ENCODE data around the gene ELAPOR1. TPM values are rescaled to one million over a fixed set of nuclear protein-coding genes. Genes with fewer than 3 reads are reported as not detected.

The ELAPOR1 gene
- total and polyA plus RNA-seq, 4 donors, result 0.13 to 0.42 (median 0.17) TPM; not detected in 1

DNA sequence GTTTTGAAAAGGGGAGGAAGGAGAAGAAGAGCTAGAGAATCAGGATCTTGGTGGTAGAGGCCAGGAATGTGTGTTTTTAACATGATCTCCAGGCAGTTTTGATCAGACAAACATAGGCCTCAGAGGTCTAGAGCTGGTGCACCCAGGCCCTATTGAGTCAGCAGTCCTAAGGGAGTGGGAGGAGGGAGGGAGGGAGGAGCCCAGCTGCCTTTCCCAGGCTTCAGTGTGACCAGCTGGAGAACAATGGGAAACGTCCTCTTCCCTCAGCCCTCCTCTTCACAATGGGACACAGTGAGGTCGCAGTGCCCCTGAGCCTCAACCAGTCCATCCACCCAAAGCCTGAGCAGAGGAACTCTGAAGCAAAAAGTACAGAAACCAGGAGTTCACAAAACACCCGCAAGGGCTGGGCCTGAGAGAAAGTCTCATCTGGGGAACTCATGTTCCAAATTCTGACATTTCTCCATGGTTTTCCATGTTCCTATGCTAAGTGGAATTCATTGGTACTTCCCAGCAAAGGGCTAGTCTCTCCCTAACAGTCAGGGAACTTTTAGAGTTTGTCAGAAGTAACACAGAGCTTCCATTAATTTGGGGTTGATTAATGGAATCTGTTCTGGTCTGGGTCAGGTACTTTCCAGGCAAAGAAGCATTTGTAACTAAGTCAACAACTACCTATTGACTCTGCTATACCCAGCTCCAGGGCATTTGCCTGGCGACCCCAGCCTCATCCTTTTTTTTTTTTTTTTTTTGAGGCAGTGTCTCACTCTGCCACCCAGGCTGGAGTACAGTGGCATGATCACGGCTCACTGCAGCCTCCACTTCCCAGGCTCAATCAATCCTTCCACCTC lies 37.5 kb downstream of the ELAPOR1 start:
- Histone ChIP-seq H3K9ac (ENCODE audit: low read depth in 1 of 2, low read length in 2 of 2) (no peak overlapping the region), H3K36me3 (ENCODE audit: control insufficient read depth in 4 of 4, insufficient read depth in 3 of 4, low read depth in 1 of 4, low read length in 3 of 4) (no peaks in the 10 kb centered on the region), H3K27ac (ENCODE audit: low read depth in 1 of 2, low read length in 2 of 2) (peak overlapping the region in 1 of 2 donors; percentile 47), H3K9me3 (ENCODE audit: control insufficient read depth in 4 of 4, low read length in 3 of 4) (no peaks in the 10 kb centered on the region), H3K27me3 (ENCODE audit: control insufficient read depth in 4 of 4, insufficient read depth in 4 of 4, low read length in 3 of 4) (no peaks in the 10 kb centered on the region), H3K4me3 (ENCODE audit: low read depth in 1 of 3, low read length in 3 of 3) (no peak overlapping the region), H3K4me1 (ENCODE audit: control insufficient read depth in 4 of 4, insufficient read depth in 4 of 4, low read length in 3 of 4) (peaks cover 5 to 25% (median 16%) of the 10 kb centered on the region in 4 donors)
- WGBS, result 74% methylated on average over 5 of the region's 5 CpGs
- DNase-seq (ENCODE audit: low spot score), result no peak
- TF ChIP-seq SP1 (IDR thresholded peaks at IDR 0.05) (no peak), GABPA (IDR thresholded peaks at IDR 0.05 in 1 of 2, conservative IDR thresholded peaks at IDR 0.05 in 1 of 2) (no peak), NR2F2 (IDR thresholded peaks at IDR 0.05) (no peak), MAX (IDR thresholded peaks at IDR 0.05) (no peak), HNF4G (IDR thresholded peaks at IDR 0.05) (no peak), RXRA (IDR thresholded peaks at IDR 0.05) (no peak), ZBTB33 (IDR thresholded peaks at IDR 0.05) (no peak), FOXA1 (IDR thresholded peaks at IDR 0.05) (no peak), RAD21 (IDR thresholded peaks at IDR 0.05) (no peak), HNF4A (conservative IDR thresholded peaks at IDR 0.05) (no peak), JUND (IDR thresholded peaks at IDR 0.05) (no peak), FOXA2 (IDR thresholded peaks at IDR 0.05) (no peak), EGR1 (IDR thresholded peaks at IDR 0.05; ENCODE audit: low read depth in 2 of 2) (no peak), TAF1 (conservative IDR thresholded peaks at IDR 0.05) (no peak)
- TF ChIP-seq, protein P1, sequence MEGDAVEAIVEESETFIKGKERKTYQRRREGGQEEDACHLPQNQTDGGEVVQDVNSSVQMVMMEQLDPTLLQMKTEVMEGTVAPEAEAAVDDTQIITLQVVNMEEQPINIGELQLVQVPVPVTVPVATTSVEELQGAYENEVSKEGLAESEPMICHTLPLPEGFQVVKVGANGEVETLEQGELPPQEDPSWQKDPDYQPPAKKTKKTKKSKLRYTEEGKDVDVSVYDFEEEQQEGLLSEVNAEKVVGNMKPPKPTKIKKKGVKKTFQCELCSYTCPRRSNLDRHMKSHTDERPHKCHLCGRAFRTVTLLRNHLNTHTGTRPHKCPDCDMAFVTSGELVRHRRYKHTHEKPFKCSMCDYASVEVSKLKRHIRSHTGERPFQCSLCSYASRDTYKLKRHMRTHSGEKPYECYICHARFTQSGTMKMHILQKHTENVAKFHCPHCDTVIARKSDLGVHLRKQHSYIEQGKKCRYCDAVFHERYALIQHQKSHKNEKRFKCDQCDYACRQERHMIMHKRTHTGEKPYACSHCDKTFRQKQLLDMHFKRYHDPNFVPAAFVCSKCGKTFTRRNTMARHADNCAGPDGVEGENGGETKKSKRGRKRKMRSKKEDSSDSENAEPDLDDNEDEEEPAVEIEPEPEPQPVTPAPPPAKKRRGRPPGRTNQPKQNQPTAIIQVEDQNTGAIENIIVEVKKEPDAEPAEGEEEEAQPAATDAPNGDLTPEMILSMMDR (IDR thresholded peaks at IDR 0.05; ENCODE audit: low read depth, low read length, missing input control), result no peak

GRCh38 chr1:109152196-109152595 lies 38.3 kb downstream of the ELAPOR1 start:
- Histone ChIP-seq H3K9me3 (ENCODE audit: control insufficient read depth in 4 of 4, low read length in 3 of 4) (no peaks in the 10 kb centered on the region), H3K27me3 (ENCODE audit: control insufficient read depth in 4 of 4, insufficient read depth in 4 of 4, low read length in 3 of 4) (no peaks in the 10 kb centered on the region), H3K4me1 (ENCODE audit: control insufficient read depth in 4 of 4, insufficient read depth in 4 of 4, low read length in 3 of 4) (peaks cover 5 to 25% (median 16%) of the 10 kb centered on the region in 4 donors), H3K36me3 (ENCODE audit: control insufficient read depth in 4 of 4, insufficient read depth in 3 of 4, low read depth in 1 of 4, low read length in 3 of 4) (no peaks in the 10 kb centered on the region), H3K27ac (ENCODE audit: low read depth in 1 of 2, low read length in 2 of 2) (no peak overlapping the region), H3K4me3 (ENCODE audit: low read depth in 1 of 3, low read length in 3 of 3) (no peak overlapping the region), H3K9ac (ENCODE audit: low read depth in 1 of 2, low read length in 2 of 2) (no peak overlapping the region)
- DNase-seq (ENCODE audit: low spot score), result no peak
- TF ChIP-seq TAF1 (conservative IDR thresholded peaks at IDR 0.05) (no peak), HNF4G (IDR thresholded peaks at IDR 0.05) (no peak), NR2F2 (IDR thresholded peaks at IDR 0.05) (no peak), GABPA (IDR thresholded peaks at IDR 0.05 in 1 of 2, conservative IDR thresholded peaks at IDR 0.05 in 1 of 2) (no peak)

Measured in liver (tissue), 9 donors.